Measurements from ENCODE around the gene TPRN.

TPRN gene

DNA sequence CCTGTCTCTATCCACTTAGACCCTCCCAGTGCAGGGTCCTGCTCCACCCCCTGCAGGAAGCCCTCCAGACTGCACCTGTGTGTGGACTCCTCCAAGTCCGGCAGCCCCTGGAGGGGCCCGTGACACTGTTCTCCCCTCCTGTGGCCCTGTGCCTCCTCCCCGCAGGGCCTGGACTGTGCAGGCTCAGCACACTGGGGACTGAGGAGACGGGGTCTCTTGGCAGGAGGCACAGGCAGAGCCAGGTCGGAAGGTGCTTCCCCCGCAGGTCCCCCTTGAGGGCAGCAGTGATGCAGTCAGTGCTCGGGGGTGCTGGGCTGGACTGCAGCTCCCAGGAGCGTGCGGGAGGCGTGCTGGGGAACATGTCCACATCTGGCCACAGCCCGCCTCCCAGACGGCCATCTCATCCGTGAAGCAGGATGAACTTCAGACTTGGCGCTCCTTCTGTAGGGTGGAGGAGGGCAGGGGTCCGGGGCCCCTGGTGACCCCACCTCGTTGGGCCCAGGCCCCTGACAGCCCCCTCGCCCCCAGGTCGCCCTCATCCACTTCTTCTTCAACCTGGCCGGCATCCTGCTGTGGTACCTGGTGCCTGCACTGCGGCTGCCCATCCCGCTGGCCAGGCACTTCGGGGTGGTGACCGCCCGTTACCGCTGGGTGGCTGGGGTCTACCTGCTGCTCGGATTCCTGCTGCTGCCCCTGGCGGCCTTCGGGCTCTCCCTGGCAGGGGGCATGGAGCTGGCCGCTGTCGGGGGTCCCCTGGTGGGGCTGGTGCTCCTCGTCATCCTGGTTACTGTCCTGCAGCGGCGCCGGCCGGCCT is 35.1 kb upstream of the TPRN start:
- no peak for DNase-seq (ENCODE audit: low spot score)

DNA sequence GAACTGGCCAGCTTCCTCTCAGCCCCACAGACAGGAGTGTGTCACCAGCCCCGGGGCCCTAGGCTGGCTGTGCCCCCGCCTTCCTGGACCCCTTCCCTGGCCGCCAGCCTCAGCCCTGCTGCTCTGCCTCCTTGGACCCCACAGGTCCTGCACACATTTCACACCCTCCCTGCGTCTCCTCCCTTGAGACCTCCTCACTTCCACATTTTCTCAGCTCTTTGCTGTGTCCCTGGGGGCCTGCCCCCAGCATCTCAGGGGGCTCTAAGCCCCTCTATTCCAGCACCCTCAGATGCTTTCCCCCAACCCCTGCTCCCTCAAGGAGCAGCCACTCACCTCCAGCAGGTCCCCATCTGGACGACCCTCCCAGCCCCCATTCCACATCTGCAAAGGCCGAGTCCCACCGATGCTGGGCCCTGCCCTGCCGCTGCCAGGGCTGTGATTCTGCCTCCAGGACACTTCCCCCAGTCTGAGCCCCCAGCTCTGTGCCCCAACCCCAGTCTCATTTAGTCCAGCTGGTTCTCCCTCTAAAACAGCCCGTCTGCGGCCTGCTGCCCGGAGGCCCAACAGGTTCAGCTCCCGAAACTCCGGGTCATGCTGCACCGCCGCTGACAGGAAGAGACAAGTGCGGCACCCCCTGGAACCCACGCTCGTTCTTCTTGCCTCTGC is 34.4 kb upstream of the TPRN start:
- DNase-seq (ENCODE audit: low spot score) = no peak

DNA sequence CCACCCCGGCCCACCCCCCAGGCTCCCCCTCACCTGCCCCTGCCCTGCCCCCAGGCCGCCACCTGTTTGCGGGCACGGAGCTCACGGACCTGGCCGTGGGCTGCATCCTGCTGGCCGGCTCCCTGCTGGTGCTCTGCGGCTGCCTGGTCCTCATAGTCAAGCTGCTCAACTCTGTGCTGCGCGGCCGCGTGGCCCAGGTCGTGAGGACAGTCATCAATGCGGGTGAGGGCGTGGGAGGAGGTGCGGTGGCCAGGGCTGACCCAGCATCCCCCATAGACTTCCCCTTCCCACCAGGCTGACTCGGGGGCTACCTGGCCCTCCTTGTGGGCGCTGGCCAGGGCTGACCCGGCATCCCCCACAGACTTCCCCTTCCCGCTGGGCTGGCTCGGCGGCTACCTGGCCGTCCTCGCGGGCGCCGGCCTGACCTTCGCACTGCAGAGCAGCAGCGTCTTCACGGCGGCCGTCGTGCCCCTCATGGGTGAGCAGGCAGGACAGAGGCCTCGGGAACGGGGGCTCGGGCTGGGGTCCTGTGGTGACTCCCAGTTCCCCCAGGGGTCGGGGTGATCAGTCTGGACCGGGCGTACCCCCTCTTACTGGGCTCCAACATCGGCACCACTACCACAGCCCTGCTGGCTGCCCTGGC is 33.6 kb upstream of the TPRN start:
- DNase-seq (ENCODE audit: low spot score) = no peak

GRCh38 chr9:137233143-137233980 is 32.8 kb upstream of the TPRN start:
- no peak for DNase-seq (ENCODE audit: low spot score)

DNA sequence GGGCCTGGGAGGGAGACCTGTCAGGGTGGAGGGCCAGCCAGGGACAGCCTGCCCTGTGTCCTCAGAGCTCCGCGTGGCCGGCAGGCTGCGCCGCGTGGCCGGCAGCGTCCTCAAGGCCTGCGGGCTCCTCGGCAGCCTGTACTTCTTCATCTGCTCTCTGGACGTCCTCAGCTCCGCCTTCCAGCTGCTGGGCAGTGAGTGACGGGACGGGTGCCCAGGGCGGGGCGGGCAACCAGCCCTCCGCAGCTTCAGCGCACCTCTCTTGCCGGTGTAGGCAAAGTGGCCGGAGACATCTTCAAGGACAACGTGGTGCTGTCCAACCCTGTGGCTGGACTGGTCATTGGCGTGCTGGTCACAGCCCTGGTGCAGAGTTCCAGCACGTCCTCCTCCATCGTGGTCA is 32.0 kb upstream of the TPRN start:
- DNase-seq (ENCODE audit: low spot score) = no peak

DNA sequence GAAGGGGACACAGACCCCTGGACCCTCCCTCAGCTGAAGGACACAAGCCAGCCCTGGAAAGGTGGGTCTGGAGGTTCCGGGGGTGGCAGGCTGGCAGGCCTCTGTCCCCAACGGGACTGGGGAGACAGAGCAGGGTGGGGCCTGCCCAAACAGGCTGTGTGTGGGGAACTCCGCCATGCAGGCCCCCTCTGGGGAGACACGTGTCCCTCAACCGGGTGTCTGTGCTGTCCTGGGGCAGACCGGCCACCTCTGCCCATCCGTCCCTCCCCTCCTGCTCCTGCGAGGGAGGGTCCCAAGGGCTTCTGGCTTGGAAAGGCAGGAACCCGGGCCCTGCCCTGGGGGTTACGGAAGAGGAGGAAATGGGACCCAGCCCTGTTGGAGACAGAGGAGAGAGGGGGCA is 31.6 kb upstream of the TPRN start:
- no peak for DNase-seq (ENCODE audit: low spot score)

- no peak for DNase-seq (ENCODE audit: low spot score)
Observed at GRCh38 chr9:137231372-137232039, 31.0 kb upstream of the TPRN start.

GRCh38 chr9:137230705-137231371 is 30.3 kb upstream of the TPRN start, which contains the start of gene SLC34A3:
Gene SLC34A3 (plus strand): TSS chr9:137230901. CDS start chr9:137231703, 802 bp downstream.
- no peak for DNase-seq (ENCODE audit: low spot score)

DNA sequence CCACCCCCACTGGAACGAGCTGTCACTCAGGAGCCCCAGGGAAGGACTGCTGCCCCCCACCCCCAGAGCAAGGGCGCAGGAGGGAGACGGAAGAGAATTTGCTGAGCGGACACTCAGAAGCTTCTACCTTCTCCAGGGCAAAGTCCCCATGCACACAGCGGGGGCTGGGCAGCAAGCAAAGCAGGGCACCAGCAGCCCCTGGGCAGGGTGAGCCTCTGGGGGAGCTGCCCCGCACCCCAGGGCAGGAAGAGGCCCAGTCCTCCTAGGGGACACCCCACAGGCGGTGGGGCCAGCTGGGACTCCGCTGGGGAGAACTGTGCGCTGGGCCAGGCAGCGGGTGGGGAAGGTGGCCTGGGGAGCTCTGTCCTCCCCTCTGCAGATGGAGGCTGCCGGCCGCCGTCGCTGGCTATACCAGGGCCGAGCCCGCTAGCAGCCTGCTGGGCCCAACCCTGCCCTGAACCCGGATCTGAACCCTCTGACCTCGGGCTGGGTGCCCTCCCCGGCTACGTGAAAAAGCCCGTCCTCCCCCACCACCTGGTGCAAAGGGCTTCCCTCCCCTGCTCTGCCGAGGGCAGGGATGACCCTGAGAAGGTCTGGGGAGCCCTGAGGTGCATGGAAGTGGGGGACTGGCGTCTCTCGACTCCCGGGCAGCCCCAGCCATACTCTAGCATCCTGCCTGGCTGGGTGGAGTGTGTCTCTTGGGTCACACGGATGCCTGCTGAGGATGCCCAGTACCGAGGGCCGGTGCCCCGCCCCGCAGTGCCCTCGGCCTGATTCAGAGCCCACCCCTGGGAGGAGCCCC is 29.6 kb upstream of the TPRN start:
- no peak for DNase-seq (ENCODE audit: low spot score)

DNA sequence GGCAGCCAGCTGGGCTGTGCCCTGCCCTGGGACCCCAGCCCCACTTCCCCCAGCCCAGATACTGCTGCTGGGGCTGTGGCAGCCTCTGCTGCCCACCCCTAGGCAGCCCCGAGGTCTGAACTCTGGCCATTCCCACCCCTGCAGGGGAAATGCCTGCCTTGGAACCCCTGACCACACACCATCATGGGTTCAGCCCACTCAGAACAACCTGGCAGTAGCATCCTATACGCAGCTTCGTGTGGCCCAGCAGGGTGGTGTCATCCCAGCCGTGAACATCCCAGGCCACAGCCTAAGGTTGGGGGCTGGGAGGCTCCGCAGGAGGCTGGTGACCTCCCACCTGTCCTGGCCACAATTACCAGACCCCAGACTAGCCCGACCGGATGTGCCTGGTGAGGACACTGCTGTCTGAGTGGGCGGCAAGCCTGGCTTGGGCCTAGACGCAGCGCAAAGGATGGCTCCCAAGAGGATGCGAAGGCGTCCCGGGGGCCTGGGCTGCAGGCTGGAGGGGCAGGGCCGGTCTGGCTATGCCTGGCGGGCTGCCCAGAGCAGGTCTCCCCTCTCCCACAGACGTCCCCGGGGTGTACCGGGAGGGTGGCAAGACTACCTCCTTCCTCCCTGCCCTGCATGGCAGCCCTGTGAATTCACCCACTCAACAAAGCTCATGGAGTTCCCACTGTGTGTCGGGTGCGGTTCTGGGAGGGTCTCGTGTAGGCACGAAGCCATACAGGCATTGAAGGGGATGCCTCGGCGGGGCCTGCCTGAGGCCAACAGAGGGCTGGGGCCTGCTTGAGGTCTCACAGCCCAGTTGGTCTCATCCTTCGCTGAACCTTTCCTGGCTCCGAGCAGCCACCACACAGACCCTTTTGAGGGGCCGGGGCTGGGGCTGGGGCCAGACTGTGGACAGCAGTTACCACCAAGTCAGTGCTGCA is 28.7 kb upstream of the TPRN start:
- DNase-seq (ENCODE audit: low spot score) = no peak

GRCh38 chr9:137228506-137228967 is 28.0 kb upstream of the TPRN start:
- DNase-seq (ENCODE audit: low spot score) = no peak

DNA sequence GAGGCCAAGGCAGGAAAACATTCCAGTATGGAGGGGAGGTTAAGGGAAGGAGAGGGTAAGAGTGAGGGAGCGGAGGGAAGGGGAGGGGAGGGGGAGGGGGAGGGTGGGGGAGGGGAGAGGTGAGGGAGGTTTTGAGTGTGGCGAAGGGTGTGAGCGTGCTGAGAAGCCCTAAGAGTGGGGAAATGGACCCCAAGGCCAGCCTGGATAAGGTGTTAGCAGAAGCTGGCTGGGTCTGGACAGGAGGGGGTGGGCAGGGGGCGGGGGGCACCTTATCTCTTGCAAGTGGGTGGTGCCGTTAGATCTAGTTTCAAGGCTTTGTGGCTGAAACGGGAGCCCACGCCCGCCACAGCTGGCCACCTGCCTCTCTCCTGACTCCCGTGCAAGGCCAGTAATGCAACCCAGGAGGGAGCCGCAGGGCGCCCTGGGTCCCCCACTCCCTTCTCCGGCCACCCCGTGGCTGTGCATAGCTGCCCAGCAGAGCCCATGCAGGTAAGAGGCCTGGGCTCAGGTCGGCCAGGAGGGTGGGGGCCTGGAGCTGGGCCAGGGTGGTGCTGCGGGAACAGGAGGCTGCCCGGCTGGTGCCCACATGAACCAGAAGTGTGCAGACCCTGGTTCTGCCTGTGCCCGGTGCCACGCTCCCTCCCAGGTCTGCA is 27.4 kb upstream of the TPRN start:
- no peak for DNase-seq (ENCODE audit: low spot score)

DNA sequence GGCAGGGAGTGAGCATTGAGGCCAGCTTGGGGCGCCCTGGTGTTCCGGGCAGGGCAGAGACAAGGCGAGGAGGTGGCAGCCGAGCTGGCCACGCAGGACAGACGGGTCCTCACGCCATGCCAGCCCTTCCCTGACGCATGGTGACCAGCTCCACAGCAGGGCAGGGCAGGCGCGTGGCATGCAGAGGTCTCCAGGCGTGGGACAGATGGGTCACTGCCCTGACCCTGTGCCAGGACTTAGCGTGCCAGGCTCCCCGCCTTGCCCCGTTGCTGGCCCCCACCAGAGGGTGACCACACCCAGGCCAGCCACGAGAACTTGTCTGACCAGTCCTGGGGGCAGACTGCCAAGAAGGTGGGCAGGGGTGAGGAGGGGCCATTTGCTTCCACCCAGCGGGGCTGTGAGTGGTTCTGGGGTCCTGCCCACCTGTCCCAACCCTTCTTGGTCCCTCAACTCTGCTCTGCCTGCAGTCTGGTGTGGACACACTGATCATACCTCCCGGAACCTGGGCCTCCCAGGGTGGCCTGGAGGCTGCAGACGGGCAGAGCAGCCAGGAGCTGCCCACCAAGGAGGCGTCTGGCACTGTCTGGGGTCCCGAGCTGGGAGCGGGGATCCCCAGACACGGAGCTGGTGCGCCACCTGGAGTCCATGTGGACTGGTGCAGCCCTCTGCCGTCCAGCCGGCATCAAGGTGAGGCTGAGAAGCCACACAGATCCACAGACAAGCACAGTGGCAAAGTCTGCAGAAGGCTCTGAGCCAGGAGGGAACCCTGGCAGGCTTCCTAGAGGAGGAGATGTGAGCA is 26.7 kb upstream of the TPRN start, which contains the start of gene RNF224:
Gene RNF224 (plus strand): TSS at position 449 of the 799 bp plus-strand sequence. CDS start 834 bp downstream, outside the sequence.
- DNase-seq (ENCODE audit: low spot score) = peak; percentile 87

GRCh38 chr9:137226338-137227053 is 26.0 kb upstream of the TPRN start:
- DNase-seq (ENCODE audit: low spot score) = no peak

- DNase-seq (ENCODE audit: low spot score) = no peak
Observed at GRCh38 chr9:137225699-137226331, 25.3 kb upstream of the TPRN start.
